Activated naive CD4-positive, alpha-beta T cell (primary cell): ENCODE measurements around the gene MYL10.

Source experiments
- DNase-seq, 4 experiments: peaks; one replicate each; lab custom pipeline; 2025; lab: John Stamatoyannopoulos, UW

MYL10 gene

GRCh38 chr7:101596898-101597297 lies 32.2 kb downstream of the MYL10 start:
- DNase-seq = no peak

- no peak for DNase-seq
These were observed 33.1 kb downstream of the MYL10 start for GRCh38 chr7:101595766-101596537.

GRCh38 chr7:101595246-101595645 lies 33.9 kb downstream of the MYL10 start:
- no peak for DNase-seq

GRCh38 chr7:101594790-101595189 lies 34.3 kb downstream of the MYL10 start:
- DNase-seq = no peak

GRCh38 chr7:101593556-101593955 lies 35.5 kb downstream of the MYL10 start:
- DNase-seq = no peak

GRCh38 chr7:101591504-101591903 lies 37.6 kb downstream of the MYL10 start:
- DNase-seq = no peak

- no peak for DNase-seq
These were observed 38.2 kb downstream of the MYL10 start for GRCh38 chr7:101590663-101591435.

GRCh38 chr7:101589976-101590662 lies 39.0 kb downstream of the MYL10 start:
- DNase-seq = no peak

- no peak for DNase-seq
These were observed 40.0 kb downstream of the MYL10 start for GRCh38 chr7:101589052-101589451.

- no peak for DNase-seq
These were observed 40.8 kb downstream of the MYL10 start for GRCh38 chr7:101588131-101588935.

- DNase-seq = no peak
These were observed 42.0 kb downstream of the MYL10 start for GRCh38 chr7:101586906-101587677.

- no peak for DNase-seq
These were observed 42.8 kb downstream of the MYL10 start for GRCh38 chr7:101586078-101586905.

GRCh38 chr7:101582971-101583370 lies 46.1 kb downstream of the MYL10 start:
- no peak for DNase-seq

- no peak for DNase-seq
These were observed 47.2 kb downstream of the MYL10 start for GRCh38 chr7:101581891-101582290.

GRCh38 chr7:101580596-101580995 lies 48.5 kb downstream of the MYL10 start:
- no peak for DNase-seq

- no peak for DNase-seq
These were observed 50.5 kb downstream of the MYL10 start for GRCh38 chr7:101578552-101578951.

- DNase-seq = no peak
These were observed 52.1 kb downstream of the MYL10 start for GRCh38 chr7:101576998-101577397.

- no peak for DNase-seq
These were observed 53.4 kb downstream of the MYL10 start for GRCh38 chr7:101575721-101576120.

- DNase-seq = no peak
These were observed 53.9 kb downstream of the MYL10 start for GRCh38 chr7:101575168-101575567.

GRCh38 chr7:101572156-101572555 lies 56.9 kb downstream of the MYL10 start:
- DNase-seq = no peak
